ENCODE measurements around the gene MYO9B.
"Not testable (repeated sequence)": the region's sequence is repeated elsewhere in the genome, so short reads cannot be mapped to it uniquely, and the experiment has no call there.

- TF ChIP-seq, protein P1, sequence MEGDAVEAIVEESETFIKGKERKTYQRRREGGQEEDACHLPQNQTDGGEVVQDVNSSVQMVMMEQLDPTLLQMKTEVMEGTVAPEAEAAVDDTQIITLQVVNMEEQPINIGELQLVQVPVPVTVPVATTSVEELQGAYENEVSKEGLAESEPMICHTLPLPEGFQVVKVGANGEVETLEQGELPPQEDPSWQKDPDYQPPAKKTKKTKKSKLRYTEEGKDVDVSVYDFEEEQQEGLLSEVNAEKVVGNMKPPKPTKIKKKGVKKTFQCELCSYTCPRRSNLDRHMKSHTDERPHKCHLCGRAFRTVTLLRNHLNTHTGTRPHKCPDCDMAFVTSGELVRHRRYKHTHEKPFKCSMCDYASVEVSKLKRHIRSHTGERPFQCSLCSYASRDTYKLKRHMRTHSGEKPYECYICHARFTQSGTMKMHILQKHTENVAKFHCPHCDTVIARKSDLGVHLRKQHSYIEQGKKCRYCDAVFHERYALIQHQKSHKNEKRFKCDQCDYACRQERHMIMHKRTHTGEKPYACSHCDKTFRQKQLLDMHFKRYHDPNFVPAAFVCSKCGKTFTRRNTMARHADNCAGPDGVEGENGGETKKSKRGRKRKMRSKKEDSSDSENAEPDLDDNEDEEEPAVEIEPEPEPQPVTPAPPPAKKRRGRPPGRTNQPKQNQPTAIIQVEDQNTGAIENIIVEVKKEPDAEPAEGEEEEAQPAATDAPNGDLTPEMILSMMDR (IDR thresholded peaks at IDR 0.05; ENCODE audit: low read depth, low read length, poor library complexity, severe bottlenecking): not testable (repeated sequence)
- TF ChIP-seq EZH2phosphoT487 (IDR thresholded peaks at IDR 0.05; ENCODE audit: borderline replicate concordance, low read length): not testable (repeated sequence)
These were observed 19.1 kb downstream of the MYO9B start for GRCh38 chr19:17094694-17095093.
